ENCODE results near the gene AMTN. TPM values are rescaled to one million over a fixed set of nuclear protein-coding genes. Genes with fewer than 3 reads are reported as not detected.
"Not testable (repeated sequence)": the region's sequence is repeated elsewhere in the genome, so short reads cannot be mapped to it uniquely, and the experiment has no call there.

AMTN gene
- total RNA-seq, 4 donors from 2014 or later = not detected

- Histone ChIP-seq H3K27me3 (no peaks in the 10 kb centered on the region), H3K36me3 (no peaks in the 10 kb centered on the region), H3K4me3 (no peak overlapping the region), H3K4me1 (no peaks in the 10 kb centered on the region), H3K9me3 (no peaks in the 10 kb centered on the region), H3K27ac (no peak overlapping the region)
- TF ChIP-seq CTCF (IDR thresholded peaks at IDR 0.05) (no peak), POLR2A (IDR thresholded peaks at IDR 0.05) (no peak)
- DNase-seq = no peak
- intact Hi-C loops (cut with DNase I; ENCODE audit: low total_unique reads) = no loop called here
Observed at GRCh38 chr4:70533791-70534190, 15.4 kb downstream of the AMTN start.

GRCh38 chr4:70534886-70535285 is 16.5 kb downstream of the AMTN start:
- H3K4me3 ChIP-seq; H3K9me3 ChIP-seq; DNase-seq; H3K27me3 ChIP-seq; intact Hi-C loops (cut with DNase I; ENCODE audit: low total_unique reads); H3K4me1 ChIP-seq; H3K27ac ChIP-seq; H3K36me3 ChIP-seq: not testable (repeated sequence)

GRCh38 chr4:70538869-70539268 is 20.5 kb downstream of the AMTN start:
- H3K27ac ChIP-seq = no peak overlapping the region
- intact Hi-C loops (cut with DNase I; ENCODE audit: low total_unique reads) = no loop called here
- H3K4me3 ChIP-seq = no peak overlapping the region
- H3K4me1 ChIP-seq = no peaks in the 10 kb centered on the region
- DNase-seq = no peak
- H3K9me3 ChIP-seq = no peaks in the 10 kb centered on the region
- H3K27me3 ChIP-seq = no peaks in the 10 kb centered on the region
- TF ChIP-seq POLR2A (IDR thresholded peaks at IDR 0.05) = no peak
- TF ChIP-seq CTCF (IDR thresholded peaks at IDR 0.05) = no peak
- H3K36me3 ChIP-seq = no peaks in the 10 kb centered on the region

- intact Hi-C loops (cut with DNase I; ENCODE audit: low total_unique reads) = no loop called here
- no peaks in the 10 kb centered on the region for H3K9me3 ChIP-seq
Observed at GRCh38 chr4:70544279-70544868, 26.0 kb downstream of the AMTN start.

GRCh38 chr4:70556856-70557255 is 38.5 kb downstream of the AMTN start:
- Histone ChIP-seq H3K9me3 (no peaks in the 10 kb centered on the region), H3K27ac (no peak overlapping the region), H3K27me3 (no peaks in the 10 kb centered on the region), H3K36me3 (no peaks in the 10 kb centered on the region), H3K4me3 (no peak overlapping the region), H3K4me1 (no peaks in the 10 kb centered on the region)
- TF ChIP-seq POLR2A (IDR thresholded peaks at IDR 0.05) (no peak), CTCF (IDR thresholded peaks at IDR 0.05) (no peak)
- no peak for DNase-seq
- intact Hi-C loops (cut with DNase I; ENCODE audit: low total_unique reads) = no loop called here

More at GRCh38 chr4:70544279-70544868, 26.0 kb downstream of the AMTN start:
- Histone ChIP-seq H3K27me3 (no peaks in the 10 kb centered on the region), H3K27ac (no peak overlapping the region), H3K4me1 (no peaks in the 10 kb centered on the region), H3K4me3 (no peak overlapping the region), H3K36me3 (no peaks in the 10 kb centered on the region)
- no peak for DNase-seq
- TF ChIP-seq CTCF (IDR thresholded peaks at IDR 0.05) (no peak), POLR2A (IDR thresholded peaks at IDR 0.05) (no peak)
